Stimulated activated CD8-positive, alpha-beta memory T cell treated with anti-CD3 and anti-CD28 coated beads, Interleukin-7, amount 100 ng/mL, for 24 hours (primary cell): Measurements from ENCODE around the gene C9orf153.
"Not testable (repeated sequence)": the region's sequence is repeated elsewhere in the genome, so short reads cannot be mapped to it uniquely, and the experiment has no call there.

Experiments used
- DNase-seq: peaks from one replicate; pipeline ENCODE4 v3.0.0-alpha.2; 2020; ENCODE audit warnings: low read depth

The C9orf153 gene

DNA sequence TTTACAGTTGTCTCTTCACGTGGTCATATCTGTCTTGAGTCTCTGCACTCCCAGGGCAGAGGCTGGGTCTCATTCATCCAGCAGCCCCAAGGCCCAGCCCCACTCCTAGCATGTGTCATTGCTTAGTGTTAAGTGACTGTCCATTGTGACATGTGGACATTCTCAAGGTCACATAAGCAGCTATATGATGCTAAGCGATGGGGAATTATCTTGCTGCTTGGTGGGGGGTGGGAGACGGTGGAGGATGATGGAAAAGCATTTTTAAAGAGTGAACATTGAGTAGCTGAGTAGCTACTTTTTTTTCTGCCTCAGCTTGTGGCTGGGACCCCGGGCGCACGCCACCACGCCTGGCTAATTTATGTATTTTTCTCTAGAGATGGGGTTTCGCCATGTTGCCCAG lies at the start of gene C9orf153:
TSS of gene C9orf153 (minus strand) at position 101 of the 400 bp plus-strand sequence. CDS start 30,054 bp downstream, outside the sequence.
- no peak for DNase-seq

DNA sequence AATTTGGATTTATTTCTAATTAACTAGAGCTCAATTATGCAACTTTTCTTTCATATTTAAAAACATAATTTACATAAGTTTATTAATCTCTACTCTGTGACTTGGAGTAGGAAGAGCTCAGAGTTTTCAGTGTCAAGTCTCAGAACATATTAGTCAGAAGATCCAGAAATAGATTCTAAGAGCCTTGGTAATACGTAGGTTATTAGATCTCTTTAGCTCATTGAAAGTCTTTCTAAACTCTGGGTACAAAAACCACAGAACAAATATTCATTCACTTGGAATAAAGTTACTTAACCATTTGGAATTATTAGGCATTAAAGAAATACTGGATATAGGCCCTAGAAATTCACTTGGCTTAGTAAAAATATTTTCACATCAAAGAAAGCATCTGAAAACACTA lies 49.2 kb upstream of the C9orf153 start:
- no peak for DNase-seq

DNA sequence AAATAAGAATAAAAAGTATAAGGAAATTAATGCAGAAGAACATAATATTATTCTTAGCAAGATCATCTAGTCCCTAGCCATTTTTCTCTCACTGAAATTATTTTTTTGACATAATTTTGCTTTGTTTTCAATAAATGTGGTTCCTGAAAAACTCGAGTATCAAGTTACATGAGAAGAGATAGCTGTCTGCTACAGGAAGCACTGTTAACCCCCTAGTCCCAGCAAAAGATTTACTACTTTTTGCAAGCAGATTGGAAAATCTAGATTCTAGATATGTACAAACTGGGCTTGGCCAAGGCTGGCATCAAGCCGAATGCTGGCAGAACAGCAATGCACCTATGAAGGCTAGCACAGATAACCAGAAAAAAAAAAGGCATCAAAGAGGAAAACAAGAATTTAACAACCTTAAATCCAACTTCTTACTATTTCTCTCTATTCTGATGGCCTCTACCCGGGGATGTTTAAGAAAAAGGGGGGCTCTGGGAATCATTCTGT lies 44.8 kb upstream of the C9orf153 start:
- no peak for DNase-seq

DNA sequence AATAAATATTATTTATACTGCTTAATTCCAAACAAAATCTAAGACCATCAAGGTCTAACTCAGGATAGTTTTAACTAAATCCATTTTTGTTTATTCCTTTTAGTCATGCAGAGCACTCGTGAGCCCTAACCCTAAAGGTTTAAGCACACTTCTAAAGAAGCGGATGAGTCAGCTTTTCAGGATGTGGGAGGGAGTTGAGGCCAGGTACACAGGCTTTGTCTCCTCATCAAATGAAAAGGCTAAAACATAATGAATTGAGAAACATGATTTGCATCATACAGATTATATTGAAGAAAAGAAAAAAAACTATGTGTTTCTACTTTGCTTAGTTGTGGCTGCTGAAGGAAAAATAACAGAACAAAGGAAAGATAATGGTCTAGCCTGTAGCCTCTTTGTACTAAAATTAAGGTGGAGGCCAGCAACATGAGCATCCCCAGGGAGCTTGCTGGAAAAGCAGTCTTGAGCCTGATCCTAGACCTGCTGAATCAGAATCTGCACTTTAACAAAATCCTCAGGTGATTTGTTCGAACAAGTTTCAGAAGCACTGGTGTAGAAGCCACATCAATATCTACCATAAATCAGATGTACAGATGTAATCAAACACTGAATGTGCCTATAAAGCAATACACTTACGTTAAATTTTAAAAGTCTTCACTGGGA lies 44.0 kb upstream of the C9orf153 start:
- DNase-seq, result no peak

DNA sequence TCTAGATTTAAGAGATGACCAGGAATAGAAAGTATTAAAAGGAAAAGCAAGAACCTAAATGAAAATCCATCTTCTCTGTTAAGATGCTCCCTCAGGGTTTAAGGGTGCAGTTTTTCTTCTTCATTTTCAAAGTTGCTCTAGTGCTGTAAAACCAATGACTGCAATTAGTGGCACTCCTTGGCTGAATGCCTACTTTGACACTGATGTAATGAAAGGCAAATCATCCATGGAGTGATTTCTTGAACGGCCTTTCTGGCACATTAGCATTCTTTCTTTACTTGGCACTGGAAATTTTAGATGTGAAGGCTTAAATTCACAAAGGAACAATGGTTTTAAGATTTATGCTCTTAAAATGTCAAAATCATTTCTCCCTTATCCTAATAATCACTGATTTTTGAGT lies 42.2 kb upstream of the C9orf153 start:
- no peak for DNase-seq

DNA sequence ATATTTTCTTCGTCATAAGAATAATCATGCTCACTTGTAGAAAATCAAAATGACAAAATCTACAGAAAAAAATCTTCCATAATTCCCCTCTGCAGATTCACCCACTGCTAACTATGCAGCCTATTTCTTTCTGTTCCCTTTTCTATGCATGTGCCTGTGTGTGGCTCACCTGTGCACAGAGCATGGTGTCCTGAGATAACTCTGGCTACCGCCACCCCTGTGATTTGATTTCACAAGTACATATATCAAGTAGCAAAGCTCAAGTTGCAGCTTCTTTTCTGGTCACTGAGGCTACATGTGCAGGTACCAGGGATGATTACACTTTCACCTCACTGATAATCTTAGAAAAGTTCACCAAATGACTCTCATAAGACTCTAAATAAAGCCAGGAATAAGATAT lies 41.2 kb upstream of the C9orf153 start:
- no peak for DNase-seq

DNA sequence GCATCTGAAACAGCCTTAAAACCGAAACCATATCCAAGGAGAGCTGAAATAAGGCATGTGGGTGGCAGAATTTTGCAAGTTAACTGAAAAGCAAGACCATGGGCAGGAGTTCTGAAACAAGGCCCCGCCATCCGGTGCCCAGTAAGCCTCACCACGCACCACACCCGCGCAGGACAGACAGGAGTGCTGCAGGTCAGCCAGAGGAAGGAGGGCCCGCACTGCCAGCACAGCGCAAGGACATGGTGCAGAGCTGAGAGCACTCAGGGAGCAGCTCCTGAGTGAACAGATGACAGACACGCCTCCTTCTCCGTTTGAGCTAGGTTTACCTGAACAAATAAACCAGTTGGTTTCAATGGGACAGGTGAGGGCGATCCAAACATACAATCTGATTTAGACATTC lies 39.4 kb upstream of the C9orf153 start:
- DNase-seq, result no peak

DNA sequence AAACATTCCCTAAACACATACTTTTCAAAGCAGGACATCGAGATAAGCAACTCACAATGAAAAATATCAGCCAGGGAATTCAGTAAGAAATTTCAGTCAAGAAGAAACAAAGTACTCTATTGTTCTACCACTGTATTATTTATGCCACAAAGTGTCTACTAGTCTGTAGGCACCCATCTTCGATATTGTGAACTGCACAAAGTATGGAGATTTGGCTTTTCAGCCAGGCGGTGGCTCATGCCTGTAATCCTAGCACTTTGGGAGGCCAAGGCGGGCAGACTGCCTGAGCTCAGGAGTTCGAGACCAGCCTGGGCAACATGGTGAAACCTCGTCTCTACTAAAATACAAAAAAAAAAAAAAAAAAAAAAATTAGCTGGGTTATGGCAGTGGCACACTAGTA lies 30.9 kb upstream of the C9orf153 start:
- not testable (repeated sequence) for DNase-seq

DNA sequence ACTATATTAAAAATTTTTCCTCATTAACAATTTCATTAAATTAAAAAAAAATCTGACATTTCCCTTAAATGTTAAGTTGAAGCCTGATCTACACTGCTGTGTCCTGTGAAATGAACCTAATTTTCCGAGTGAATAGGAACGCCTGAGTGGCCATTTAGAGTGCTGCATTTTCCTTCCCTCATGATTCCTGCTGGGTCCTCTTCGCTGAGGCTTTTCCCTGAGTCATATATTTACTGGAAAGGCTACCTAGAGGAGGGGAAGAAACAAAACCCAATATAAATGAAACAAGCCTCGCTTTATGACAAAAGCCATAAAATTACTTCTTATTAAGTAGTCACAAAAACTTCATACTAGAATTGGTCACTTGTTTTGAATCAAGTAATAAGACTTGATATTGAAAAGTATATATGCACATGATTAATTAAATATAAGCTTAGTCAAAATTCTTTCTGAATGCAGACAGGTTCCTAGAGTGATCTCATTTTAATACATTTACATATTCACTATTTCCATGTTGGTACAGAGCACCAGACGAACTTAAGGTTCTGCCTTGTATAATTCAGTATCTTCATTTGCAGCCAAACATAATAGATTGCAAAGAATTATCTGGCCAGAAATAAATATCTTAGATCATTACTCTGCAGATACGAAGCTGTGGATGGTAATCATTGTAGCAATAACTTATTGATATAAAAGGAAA lies 29.2 kb upstream of the C9orf153 start:
- DNase-seq, result no peak

DNA sequence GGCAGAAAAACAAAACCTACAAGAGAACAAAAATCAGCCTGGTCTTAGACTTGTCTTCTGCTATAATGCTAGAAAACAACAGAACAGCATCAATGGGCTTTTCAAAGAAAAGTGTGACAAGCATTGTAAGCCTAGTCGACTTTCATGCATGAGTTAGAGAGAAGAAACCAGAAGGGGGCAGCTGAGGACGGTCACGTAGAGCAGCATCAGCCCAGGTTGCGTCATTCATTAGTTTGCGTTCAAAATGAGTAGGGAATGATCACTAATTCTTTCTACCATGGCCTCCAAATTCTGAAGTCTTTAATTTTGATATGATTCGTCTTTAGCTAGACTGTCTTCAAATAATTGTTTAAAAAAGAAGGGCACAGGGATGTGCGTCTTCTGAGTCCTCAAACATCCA lies 27.6 kb upstream of the C9orf153 start:
- DNase-seq, result no peak

DNA sequence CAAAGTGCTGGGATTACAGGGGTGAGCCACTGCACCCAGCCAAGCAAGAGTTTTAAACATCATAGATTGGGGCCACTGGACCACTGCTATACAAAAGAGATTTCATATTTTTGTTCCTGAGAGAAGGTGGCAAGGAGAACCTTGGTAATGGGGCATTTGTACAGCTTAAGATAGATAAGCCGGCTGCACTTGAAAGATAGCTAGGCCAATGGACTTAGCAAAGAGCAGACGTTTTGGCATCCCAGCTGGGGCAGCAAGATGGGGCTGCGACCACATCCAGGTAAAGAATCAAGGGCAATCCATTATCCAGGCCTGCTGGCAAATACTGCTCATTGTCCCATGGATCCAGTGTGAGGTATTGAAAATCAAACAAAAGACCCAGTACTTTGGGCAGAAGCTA lies 26.8 kb upstream of the C9orf153 start:
- DNase-seq, result no peak

DNA sequence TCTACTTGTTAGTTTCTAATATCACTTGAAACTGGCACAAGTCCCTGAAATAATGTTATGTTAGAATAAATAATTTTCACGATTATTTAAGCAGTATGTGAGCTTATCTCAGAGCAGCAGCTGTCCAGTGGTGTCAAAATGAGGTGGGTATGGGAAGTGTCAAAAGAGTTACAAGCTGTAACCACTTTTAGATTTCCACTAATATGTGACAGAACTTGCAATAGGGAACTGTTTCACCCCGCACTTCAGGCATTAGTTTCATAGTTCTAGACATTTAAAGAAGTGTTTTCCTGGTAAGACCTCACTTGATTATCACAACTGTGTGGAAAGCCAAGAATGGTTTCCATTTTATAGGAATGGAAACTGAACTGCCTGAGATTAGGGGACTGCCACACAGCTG lies 25.8 kb upstream of the C9orf153 start:
- DNase-seq, result no peak

DNA sequence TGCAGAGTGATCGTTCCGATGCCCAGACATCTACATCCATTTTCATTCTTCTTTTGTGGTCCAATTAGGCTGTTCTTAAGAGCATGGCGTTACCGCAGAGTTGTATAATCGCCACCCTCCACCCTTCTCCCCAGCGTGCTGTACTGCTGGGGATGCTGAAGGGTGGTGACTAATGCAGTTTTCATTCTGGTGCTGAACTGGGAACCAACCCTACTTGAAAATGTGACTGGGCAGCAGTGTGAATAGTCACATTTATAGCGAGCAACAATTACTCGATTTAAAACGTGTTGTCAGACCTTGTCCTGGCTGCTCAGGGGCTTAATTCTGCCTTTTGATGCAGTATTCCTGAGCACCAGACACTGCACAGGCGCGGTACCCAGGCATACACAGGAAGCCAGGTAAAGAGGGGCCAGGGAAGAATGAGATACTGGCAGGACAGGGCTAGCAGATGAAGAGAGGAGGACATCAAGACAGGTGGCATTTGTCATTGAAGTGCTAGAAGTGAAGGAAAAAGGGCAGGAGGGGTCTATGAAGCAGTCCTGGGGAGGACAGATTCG lies 23.6 kb upstream of the C9orf153 start:
- DNase-seq, result peak; percentile 2

DNA sequence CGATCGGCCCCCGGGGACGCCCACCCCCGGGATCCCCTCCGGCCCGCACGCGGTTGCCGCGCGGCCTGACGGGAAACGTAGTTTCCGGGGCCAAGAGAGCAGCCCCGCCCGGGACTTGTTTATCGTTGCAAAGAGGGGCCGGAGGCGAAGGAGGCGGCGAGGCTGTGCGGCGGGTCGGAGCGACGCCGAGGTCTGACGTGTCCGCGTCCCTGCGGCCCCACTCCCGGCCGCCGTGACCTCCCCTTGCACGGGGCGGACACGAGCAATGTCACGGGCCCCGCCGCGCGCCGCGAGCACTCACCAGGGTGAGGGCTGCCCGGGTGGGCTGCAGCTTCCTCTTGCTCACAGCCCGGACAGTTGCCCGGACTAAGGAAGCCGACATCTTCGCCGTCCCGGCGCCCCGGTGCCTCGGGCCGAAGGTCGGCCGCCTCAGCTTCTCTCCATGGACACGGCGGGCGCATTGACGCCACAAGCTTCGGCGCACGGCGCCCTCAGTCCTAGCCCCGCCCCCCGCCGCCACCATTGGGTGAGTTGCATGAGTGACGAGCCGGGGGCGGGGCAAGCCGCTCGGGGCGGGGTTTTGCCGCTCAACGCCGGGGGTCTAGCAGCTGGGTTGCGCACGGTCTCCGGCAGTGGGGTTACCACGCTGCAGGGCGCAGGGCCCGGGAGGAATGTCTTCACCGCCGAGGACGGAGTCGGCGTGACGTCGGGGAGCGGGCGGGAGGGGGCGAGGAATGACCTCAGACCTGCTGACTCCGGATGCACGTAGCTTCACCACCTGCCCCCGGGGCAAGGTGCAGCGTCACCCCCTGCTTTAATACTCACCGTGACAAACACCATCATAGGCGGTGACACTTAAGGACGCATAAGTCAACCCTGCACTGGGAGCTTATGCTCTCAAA lies 22.9 kb upstream of the C9orf153 start, which contains the start of gene ISCA1:
TSS of gene ISCA1 (minus strand) at position 462 of the 902 bp plus-strand sequence. CDS start at position 382, 80 bp downstream.
- DNase-seq, result peak; percentile 98

DNA sequence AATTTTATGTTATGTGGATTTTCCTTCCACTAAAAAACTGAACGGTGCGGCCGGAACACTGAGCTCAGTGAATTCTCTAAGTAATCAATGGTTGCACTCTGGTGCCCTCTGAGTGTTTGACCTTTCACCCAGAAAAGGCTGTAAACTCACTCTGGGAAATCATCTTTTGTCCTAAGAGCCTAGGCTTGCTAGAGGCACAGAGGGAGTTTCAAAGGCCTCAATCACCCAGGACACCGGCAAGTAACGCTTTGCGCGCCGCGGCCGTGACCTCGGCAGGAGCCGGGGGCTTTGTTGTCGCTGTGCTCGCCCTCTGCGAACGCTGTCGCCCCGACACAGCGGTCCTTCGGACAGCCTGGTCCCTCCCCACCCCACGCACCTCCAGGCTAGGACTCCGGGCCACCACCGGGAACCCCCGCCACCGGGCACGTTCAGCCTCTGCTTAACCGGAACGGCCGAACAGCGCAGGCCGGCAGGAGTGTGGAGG lies 22.2 kb upstream of the C9orf153 start:
- DNase-seq, result no peak

DNA sequence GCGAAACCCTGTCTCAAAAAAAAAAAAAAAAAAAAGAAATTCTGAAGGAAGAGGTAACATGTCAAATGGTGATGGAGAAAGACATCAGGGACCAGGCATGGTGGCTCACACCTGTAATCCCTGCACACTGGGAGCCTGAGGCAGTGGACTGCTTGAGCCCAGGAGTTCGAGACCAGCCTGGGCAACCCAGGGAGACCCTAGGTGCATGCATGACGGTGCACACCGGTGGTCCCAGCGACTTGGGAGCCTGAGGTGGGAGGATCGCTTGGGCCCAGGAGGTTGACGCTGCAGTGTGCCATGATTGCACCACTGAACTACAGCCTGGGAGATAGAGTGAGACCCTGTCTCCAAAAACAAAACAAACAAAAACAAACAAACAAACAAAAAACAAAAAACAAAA lies 21.1 kb upstream of the C9orf153 start:
- DNase-seq, result no peak

DNA sequence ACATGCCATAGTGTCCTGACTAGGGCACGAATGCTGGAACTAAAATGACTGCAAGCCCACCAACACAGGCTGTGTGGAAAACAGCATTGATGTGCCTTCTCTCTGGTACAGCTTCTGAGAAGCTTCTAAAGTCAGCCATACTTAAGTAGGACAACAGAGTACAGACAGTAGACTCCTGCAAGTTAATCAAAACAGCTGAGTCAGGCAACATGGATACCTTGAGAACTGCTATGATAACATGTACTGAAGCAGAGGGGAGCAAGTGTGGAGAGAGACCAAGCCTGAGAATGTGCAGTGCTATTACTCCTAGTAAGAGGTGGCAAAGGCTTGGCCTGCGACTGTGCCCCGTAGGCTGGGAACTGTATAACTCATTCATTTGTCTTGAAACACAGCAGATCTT lies 20.4 kb upstream of the C9orf153 start:
- DNase-seq, result no peak

DNA sequence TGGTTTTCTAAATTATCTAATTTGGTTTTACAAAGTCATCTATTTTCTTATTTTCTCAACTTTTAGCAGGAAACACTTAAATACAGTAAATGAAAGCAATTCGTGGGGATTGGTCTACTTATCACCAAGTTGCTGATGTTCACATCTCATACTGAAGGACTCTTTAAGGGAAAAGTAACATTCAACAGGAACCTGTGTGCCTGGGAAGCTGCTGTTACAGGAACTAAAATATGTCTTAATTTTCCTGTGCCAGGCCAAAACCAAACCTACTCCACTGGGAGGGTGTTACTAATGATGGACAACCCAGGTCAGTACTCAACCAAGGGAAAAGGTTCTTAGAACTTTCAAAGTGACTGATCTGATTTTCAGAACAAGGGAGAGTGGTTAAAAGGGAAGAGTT lies 17.6 kb upstream of the C9orf153 start:
- no peak for DNase-seq

DNA sequence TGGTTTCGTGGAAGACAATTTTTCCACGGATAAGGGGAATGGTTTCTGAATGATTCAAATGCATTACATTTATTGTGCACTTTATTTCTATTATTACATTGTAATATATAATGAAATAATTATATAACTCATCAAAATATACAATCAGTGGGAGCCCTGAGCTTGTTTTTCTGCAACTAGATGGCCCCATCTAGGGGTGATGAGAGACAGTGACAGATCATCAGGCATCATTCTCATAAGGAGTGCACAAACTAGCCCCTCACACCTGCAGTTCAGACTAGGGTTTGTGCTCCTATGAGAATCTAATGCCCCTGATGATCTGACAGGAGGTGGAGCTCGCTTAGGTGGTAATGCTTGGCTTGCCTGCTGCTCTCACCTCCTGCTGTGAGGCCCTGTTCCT lies 16.5 kb upstream of the C9orf153 start:
- no peak for DNase-seq

DNA sequence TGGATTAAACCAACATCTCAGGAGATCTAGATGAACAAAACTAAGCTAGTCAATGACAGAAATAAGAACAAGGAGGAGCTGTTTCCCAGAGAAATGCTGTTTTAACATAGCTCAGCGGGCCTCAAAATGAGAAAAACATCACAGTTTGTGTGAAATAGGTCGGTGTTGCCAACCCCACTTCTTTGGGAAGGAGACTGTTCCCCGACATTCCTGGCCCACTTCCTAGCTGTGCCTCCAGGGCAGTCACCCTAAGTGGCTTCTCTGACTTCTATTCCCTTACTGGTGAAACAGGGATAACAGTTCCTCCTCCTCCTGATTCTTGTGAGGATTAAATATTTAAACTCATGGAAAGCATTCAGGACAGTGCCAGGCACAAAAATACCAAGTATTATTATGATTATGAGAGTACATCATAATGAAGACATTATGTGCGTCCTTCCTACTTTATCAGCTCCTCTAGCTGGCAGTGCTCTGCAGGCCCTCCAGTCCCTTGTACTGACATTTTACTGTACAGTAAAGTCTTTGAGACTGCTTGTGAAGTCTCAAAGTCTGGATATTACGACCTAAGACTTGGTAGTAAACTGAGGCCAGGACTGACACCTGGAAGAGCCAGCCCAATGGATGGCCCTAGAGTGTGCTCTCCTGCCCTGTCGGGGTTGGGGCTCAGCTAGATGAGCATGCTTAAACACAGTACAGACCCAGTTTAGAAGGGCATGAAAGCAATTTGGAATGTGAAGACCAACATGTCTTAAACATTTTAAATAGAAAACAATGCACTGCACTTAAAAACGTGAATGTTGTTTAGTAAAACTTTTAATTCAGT lies 15.6 kb upstream of the C9orf153 start:
- no peak for DNase-seq

DNA sequence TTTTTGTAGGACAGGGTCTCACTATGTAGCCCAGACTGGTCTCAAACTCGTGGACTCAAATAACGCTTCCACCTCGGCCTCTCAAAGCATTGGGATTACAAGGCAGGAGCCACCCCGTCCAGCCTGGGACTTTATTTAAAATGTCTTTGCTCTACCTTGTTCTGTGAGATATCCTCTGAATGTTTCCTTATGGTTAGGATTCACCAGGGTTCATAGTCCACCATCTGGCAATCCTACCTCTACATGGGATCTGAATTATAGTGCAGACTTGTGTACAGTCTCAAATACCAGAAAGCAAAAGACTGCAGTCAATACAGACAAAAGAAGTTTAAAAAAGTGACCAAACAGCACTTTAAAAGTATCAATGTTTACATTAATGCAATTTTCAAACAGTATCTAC lies 12.8 kb upstream of the C9orf153 start:
- DNase-seq, result no peak
